ENCODE data around the gene DNAH10. TPM values are rescaled to one million over a fixed set of nuclear protein-coding genes. Genes with fewer than 3 reads are reported as not detected.

The DNAH10 gene
- total RNA-seq, 1 experiment from 2014 or later: 0.39 TPM

DNA sequence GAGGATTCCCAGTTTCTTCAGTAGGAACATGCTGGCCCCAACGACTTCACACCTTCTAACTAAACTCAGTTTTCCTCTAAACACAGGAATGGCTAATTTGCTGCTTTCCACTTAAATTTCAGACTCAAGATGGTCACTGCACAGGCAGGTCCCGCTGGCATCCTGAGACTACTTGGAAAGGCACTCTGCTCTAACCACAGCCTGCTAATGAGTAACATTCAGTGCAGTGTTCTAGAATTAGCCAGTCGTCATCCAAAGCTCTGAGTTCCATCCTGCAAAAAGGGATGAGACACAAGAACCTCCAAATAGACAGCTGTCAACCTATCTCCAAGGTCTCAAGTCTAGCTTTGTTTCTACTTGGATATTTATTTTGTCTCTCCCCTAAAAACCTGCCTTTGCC is 204.5 kb downstream of the DNAH10 start:
- Histone ChIP-seq H3K36me3 (ENCODE audit: control insufficient read depth, insufficient read depth, low read length) (no peaks in the 10 kb centered on the region), H3K27me3 (ENCODE audit: control insufficient read depth, insufficient read depth, low read length) (no peaks in the 10 kb centered on the region), H3K27ac (ENCODE audit: low read length) (no peak overlapping the region), H3K4me3 (ENCODE audit: low read depth in 2 of 2, low read length in 2 of 2) (no peak overlapping the region), H3K4me1 (ENCODE audit: control insufficient read depth, insufficient read depth, low read length) (peaks cover 3% of the 10 kb centered on the region; the same call in 1 of the 2 replicates), H3K9me3 (ENCODE audit: control insufficient read depth, insufficient read depth, low read depth, low read length) (no peaks in the 10 kb centered on the region)
- BruUV-seq (replicated peaks): no TSS peak
- TF ChIP-seq, protein P1, sequence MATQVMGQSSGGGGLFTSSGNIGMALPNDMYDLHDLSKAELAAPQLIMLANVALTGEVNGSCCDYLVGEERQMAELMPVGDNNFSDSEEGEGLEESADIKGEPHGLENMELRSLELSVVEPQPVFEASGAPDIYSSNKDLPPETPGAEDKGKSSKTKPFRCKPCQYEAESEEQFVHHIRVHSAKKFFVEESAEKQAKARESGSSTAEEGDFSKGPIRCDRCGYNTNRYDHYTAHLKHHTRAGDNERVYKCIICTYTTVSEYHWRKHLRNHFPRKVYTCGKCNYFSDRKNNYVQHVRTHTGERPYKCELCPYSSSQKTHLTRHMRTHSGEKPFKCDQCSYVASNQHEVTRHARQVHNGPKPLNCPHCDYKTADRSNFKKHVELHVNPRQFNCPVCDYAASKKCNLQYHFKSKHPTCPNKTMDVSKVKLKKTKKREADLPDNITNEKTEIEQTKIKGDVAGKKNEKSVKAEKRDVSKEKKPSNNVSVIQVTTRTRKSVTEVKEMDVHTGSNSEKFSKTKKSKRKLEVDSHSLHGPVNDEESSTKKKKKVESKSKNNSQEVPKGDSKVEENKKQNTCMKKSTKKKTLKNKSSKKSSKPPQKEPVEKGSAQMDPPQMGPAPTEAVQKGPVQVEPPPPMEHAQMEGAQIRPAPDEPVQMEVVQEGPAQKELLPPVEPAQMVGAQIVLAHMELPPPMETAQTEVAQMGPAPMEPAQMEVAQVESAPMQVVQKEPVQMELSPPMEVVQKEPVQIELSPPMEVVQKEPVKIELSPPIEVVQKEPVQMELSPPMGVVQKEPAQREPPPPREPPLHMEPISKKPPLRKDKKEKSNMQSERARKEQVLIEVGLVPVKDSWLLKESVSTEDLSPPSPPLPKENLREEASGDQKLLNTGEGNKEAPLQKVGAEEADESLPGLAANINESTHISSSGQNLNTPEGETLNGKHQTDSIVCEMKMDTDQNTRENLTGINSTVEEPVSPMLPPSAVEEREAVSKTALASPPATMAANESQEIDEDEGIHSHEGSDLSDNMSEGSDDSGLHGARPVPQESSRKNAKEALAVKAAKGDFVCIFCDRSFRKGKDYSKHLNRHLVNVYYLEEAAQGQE (IDR thresholded peaks at IDR 0.05; ENCODE audit: insufficient read depth in 1 of 2, low read depth in 2 of 2, low read length in 1 of 2): no peak
- TF ChIP-seq SIN3A (IDR thresholded peaks at IDR 0.05; ENCODE audit: borderline replicate concordance, insufficient read depth, low read depth, low read length) (no peak), TCF7L2 (IDR thresholded peaks at IDR 0.05; ENCODE audit: low read depth, low read length) (no peak), POLR2AphosphoS5 (IDR thresholded peaks at IDR 0.05; ENCODE audit: low read depth, low read length) (no peak)
- TF ChIP-seq, protein P2, sequence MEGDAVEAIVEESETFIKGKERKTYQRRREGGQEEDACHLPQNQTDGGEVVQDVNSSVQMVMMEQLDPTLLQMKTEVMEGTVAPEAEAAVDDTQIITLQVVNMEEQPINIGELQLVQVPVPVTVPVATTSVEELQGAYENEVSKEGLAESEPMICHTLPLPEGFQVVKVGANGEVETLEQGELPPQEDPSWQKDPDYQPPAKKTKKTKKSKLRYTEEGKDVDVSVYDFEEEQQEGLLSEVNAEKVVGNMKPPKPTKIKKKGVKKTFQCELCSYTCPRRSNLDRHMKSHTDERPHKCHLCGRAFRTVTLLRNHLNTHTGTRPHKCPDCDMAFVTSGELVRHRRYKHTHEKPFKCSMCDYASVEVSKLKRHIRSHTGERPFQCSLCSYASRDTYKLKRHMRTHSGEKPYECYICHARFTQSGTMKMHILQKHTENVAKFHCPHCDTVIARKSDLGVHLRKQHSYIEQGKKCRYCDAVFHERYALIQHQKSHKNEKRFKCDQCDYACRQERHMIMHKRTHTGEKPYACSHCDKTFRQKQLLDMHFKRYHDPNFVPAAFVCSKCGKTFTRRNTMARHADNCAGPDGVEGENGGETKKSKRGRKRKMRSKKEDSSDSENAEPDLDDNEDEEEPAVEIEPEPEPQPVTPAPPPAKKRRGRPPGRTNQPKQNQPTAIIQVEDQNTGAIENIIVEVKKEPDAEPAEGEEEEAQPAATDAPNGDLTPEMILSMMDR (IDR thresholded peaks at IDR 0.05): no peak
- ATAC-seq: no peak
- DNase-seq (ENCODE audit: low read depth, low spot score): no peak
- ChIA-PET POLR2A (no interaction called here), CTCF (no interaction called here)
- in situ Hi-C loops (cut with HindIII; ENCODE audit: low pct_unique_long_range_greater_than_20kb, low sequenced_read_pairs) (no loop called here), intact Hi-C loops (cut with micrococcal nuclease; ENCODE audit: unreplicated experiment) (no loop called here)

DNA sequence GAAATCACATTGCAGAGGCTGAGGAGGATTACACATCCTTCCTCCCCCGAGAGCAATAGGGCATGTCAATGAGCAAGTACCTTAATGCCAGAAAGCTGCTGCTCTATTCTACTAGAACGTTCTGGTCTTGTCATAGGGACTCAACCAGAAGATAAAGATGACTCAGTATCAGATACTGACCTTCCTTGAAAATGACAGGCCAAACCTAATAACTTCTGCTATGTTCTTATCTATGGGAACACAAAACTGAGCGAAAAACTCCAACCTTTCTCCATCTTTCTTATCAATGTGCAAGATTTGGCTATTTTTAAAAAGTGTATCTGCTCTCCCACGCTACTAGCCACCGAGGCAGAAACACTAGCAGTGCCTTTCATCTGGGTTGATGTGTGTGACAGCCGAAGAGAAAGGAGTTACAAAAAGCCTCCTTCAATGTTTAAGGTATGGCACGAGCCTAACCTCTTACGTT is 205.1 kb downstream of the DNAH10 start:
- BruUV-seq (replicated peaks): no TSS peak
- POLR2A ChIA-PET: no interaction called here
- DNase-seq (ENCODE audit: low read depth, low spot score) (no peak), ATAC-seq (no peak)
- CTCF ChIA-PET: no interaction called here
- TF ChIP-seq, protein P1 (IDR thresholded peaks at IDR 0.05; ENCODE audit: insufficient read depth in 1 of 2, low read depth in 2 of 2, low read length in 1 of 2): no peak
- Histone ChIP-seq H3K4me1 (ENCODE audit: control insufficient read depth, insufficient read depth, low read length) (peaks cover 3% of the 10 kb centered on the region; the same call in 1 of the 2 replicates), H3K9me3 (ENCODE audit: control insufficient read depth, insufficient read depth, low read depth, low read length) (no peaks in the 10 kb centered on the region), H3K27ac (ENCODE audit: low read length) (no peak overlapping the region; the same call in 1 of the 2 replicates), H3K36me3 (ENCODE audit: control insufficient read depth, insufficient read depth, low read length) (no peaks in the 10 kb centered on the region), H3K4me3 (ENCODE audit: low read depth in 2 of 2, low read length in 2 of 2) (no peak overlapping the region), H3K27me3 (ENCODE audit: control insufficient read depth, insufficient read depth, low read length) (no peaks in the 10 kb centered on the region)
- intact Hi-C loops (cut with micrococcal nuclease; ENCODE audit: unreplicated experiment): no loop called here
- in situ Hi-C loops (cut with HindIII; ENCODE audit: low pct_unique_long_range_greater_than_20kb, low sequenced_read_pairs): no loop called here
